Measurements from ENCODE around the gene PRCP. TPM values are rescaled to one million over a fixed set of nuclear protein-coding genes. Genes with fewer than 3 reads are reported as not detected.
"Not testable (repeated sequence)": the region's sequence is repeated elsewhere in the genome, so short reads cannot be mapped to it uniquely, and the experiment has no call there.

PRCP gene
- total RNA-seq, 1 experiment from 2014 or later: 22.7 TPM

- DNase-seq: no peak
- Mint-ChIP-seq H3K27ac (ENCODE audit: unreplicated experiment) (no peak overlapping the region), H3K27me3 (ENCODE audit: unreplicated experiment) (no peaks in the 10 kb centered on the region), H3K4me3 (ENCODE audit: low read depth, unreplicated experiment) (no peak overlapping the region), H3K36me3 (ENCODE audit: insufficient read depth, unreplicated experiment) (no peaks in the 10 kb centered on the region), H3K9me3 (ENCODE audit: low read depth, unreplicated experiment) (no peaks in the 10 kb centered on the region), H3K4me1 (ENCODE audit: low read depth, unreplicated experiment) (no peaks in the 10 kb centered on the region)
- BruUV-seq (replicated peaks): no TSS peak
- TF ChIP-seq CTCF (IDR thresholded peaks at IDR 0.05; ENCODE audit: unreplicated experiment): no peak
- intact Hi-C loops (cut with micrococcal nuclease; ENCODE audit: unreplicated experiment): no loop called here
- CTCF ChIA-PET: no interaction called here
These were observed 44.0 kb upstream of the PRCP start for GRCh38 chr11:82944198-82944597.

GRCh38 chr11:82943430-82943829 is 43.2 kb upstream of the PRCP start:
- H3K9me3 Mint-ChIP-seq (ENCODE audit: low read depth, unreplicated experiment); BruUV-seq (replicated peaks); CTCF ChIA-PET; H3K36me3 Mint-ChIP-seq (ENCODE audit: insufficient read depth, unreplicated experiment); H3K4me3 Mint-ChIP-seq (ENCODE audit: low read depth, unreplicated experiment); intact Hi-C loops (cut with micrococcal nuclease; ENCODE audit: unreplicated experiment); H3K27me3 Mint-ChIP-seq (ENCODE audit: unreplicated experiment); H3K4me1 Mint-ChIP-seq (ENCODE audit: low read depth, unreplicated experiment); H3K27ac Mint-ChIP-seq (ENCODE audit: unreplicated experiment); DNase-seq: not testable (repeated sequence)

- no peaks in the 10 kb centered on the region for H3K27me3 Mint-ChIP-seq (ENCODE audit: unreplicated experiment)
These were observed 42.1 kb upstream of the PRCP start for GRCh38 chr11:82942376-82942775.

GRCh38 chr11:82939456-82939855 is 39.2 kb upstream of the PRCP start:
- Mint-ChIP-seq H3K36me3 (ENCODE audit: insufficient read depth, unreplicated experiment) (no peaks in the 10 kb centered on the region), H3K27ac (ENCODE audit: unreplicated experiment) (no peak overlapping the region), H3K4me1 (ENCODE audit: low read depth, unreplicated experiment) (no peaks in the 10 kb centered on the region), H3K9me3 (ENCODE audit: low read depth, unreplicated experiment) (no peaks in the 10 kb centered on the region), H3K27me3 (ENCODE audit: unreplicated experiment) (no peaks in the 10 kb centered on the region), H3K4me3 (ENCODE audit: low read depth, unreplicated experiment) (no peak overlapping the region)
- no peak for TF ChIP-seq CTCF (IDR thresholded peaks at IDR 0.05; ENCODE audit: unreplicated experiment)
- intact Hi-C loops (cut with micrococcal nuclease; ENCODE audit: unreplicated experiment): no loop called here
- CTCF ChIA-PET: no interaction called here
- no TSS peak for BruUV-seq (replicated peaks)
- no peak for DNase-seq

More at GRCh38 chr11:82942376-82942775, 42.1 kb upstream of the PRCP start:
- intact Hi-C loops (cut with micrococcal nuclease; ENCODE audit: unreplicated experiment): no loop called here
- H3K9me3 Mint-ChIP-seq (ENCODE audit: low read depth, unreplicated experiment): no peaks in the 10 kb centered on the region
- no TSS peak for BruUV-seq (replicated peaks)
- TF ChIP-seq CTCF (IDR thresholded peaks at IDR 0.05; ENCODE audit: unreplicated experiment): no peak
- no peak overlapping the region for H3K4me3 Mint-ChIP-seq (ENCODE audit: low read depth, unreplicated experiment)
- no peak overlapping the region for H3K27ac Mint-ChIP-seq (ENCODE audit: unreplicated experiment)
- CTCF ChIA-PET: no interaction called here
- no peaks in the 10 kb centered on the region for H3K4me1 Mint-ChIP-seq (ENCODE audit: low read depth, unreplicated experiment)
- no peaks in the 10 kb centered on the region for H3K36me3 Mint-ChIP-seq (ENCODE audit: insufficient read depth, unreplicated experiment)
- DNase-seq: no peak

GRCh38 chr11:82937554-82937953 is 37.3 kb upstream of the PRCP start:
- TF ChIP-seq CTCF (IDR thresholded peaks at IDR 0.05; ENCODE audit: unreplicated experiment): no peak
- Mint-ChIP-seq H3K4me1 (ENCODE audit: low read depth, unreplicated experiment) (no peaks in the 10 kb centered on the region), H3K27ac (ENCODE audit: unreplicated experiment) (no peak overlapping the region), H3K9me3 (ENCODE audit: low read depth, unreplicated experiment) (no peaks in the 10 kb centered on the region), H3K4me3 (ENCODE audit: low read depth, unreplicated experiment) (no peak overlapping the region), H3K27me3 (ENCODE audit: unreplicated experiment) (no peaks in the 10 kb centered on the region), H3K36me3 (ENCODE audit: insufficient read depth, unreplicated experiment) (no peaks in the 10 kb centered on the region)
- no peak for DNase-seq
- intact Hi-C loops (cut with micrococcal nuclease; ENCODE audit: unreplicated experiment): no loop called here
- CTCF ChIA-PET: no interaction called here
- no TSS peak for BruUV-seq (replicated peaks)
